K562 (cell line): Measurements from ENCODE around the gene PAQR7. TPM values are rescaled to one million over a fixed set of nuclear protein-coding genes. Genes with fewer than 3 reads are reported as not detected.

ENCODE experiments used
- ATAC-seq: fragments of 200-7000 bp; cut with Tn5 transposase; 3 replicates; pipeline ENCODE4 v1.9.1; 2020; ENCODE audit warnings: moderate library complexity
- BruUV-seq: library from RNA; stranded (reverse); fragments of 400-500 nt; replicated peaks from 2 replicates; lab custom pipeline; 2021; lab: Mats Ljungman, UMichigan
- CTCF ChIA-PET: fragments of 300-600 bp; formaldehyde crosslinking; extraction: SDS; loops from one replicate; lab custom pipeline; 2021; ENCODE audit warnings: low intra/inter-chr PET ratio; lab: Yijun Ruan, JAX
- POLR2A ChIA-PET: fragments of 300-600, 350-650 bp; sonication (Branson Sonifier 250); formaldehyde crosslinking; extraction: SDS; loops from one replicate; lab custom pipeline; 2021; ENCODE audit warnings: antibody characterized with exemption, inconsistent platforms; lab: Yijun Ruan, JAX
- DNase-seq, 4 experiments: peaks; one replicate each; pipeline versions ENCODE4 v3.0.0 to v3.0.0-alpha.2; 2011 to 2018; ENCODE audit warnings: low spot score in 3 of 4, mixed read lengths in 3 of 4; ENCODE audit errors: extremely low read depth in 1 of 4
- FAIRE-seq: peaks from 2 replicates; lab custom pipeline; 2011; peaks lifted over from hg19 to GRCh38; lab: Jason Lieb, UNC
- H2AFZ ChIP-seq: 2 replicates; pipeline ENCODE4 v1.6.0; 2011; ENCODE audit warnings: low read depth, low read length, control low read depth, inconsistent platforms
- H3K27ac ChIP-seq: fragments of 200-600 bp; 3 replicates; pipeline ENCODE4 v1.8.0; 2011; ENCODE audit warnings: low read depth, mild to moderate bottlenecking, control low read depth, inconsistent platforms, low read length, moderate library complexity, mixed read lengths; ENCODE audit errors: extremely low read depth
- H3K27me3 ChIP-seq, 2 experiments: fragments of 300-600 bp in 1 of 2; 2 replicates in 1 of 2; 3 replicates in 1 of 2; pipeline versions ENCODE4 v1.6.0 to v1.8.0; 2011; ENCODE audit warnings: inconsistent platforms in 2 of 2, low read length in 2 of 2, mild to moderate bottlenecking in 1 of 2, mixed read lengths in 1 of 2, moderate library complexity in 1 of 2; ENCODE audit not compliant: control insufficient read depth in 2 of 2, insufficient read depth in 2 of 2
- H3K36me3 ChIP-seq: fragments of 300-600 bp; 3 replicates; pipeline ENCODE4 v1.8.0; 2011; ENCODE audit warnings: mild to moderate bottlenecking, low read length, inconsistent platforms; ENCODE audit not compliant: control insufficient read depth, insufficient read depth
- H3K4me1 ChIP-seq, 2 experiments: fragments of 200-600 bp in 1 of 2; replicated peaks in 1 of 2; 2 replicates in 1 of 2; 3 replicates in 1 of 2; pipeline versions ENCODE4 v1.5.1 to v1.8.0; 2011; ENCODE audit warnings: inconsistent platforms in 2 of 2, low read length in 2 of 2, mild to moderate bottlenecking in 1 of 2, mixed read lengths in 1 of 2, moderate library complexity in 1 of 2; ENCODE audit not compliant: control insufficient read depth in 2 of 2, insufficient read depth in 2 of 2
- H3K4me2 ChIP-seq: 2 replicates; pipeline ENCODE4 v1.6.1; 2011; ENCODE audit warnings: low read length, control low read depth, inconsistent platforms, mixed read lengths; ENCODE audit not compliant: insufficient read depth
- H3K4me3 ChIP-seq: fragments of 200-600 bp; sonication (generic), shearing (Covaris generic); 2 replicates; pipeline ENCODE4 v1.5.1; 2016; ENCODE audit warnings: control low read depth, inconsistent platforms
- H3K79me2 ChIP-seq: fragments of 200-600 bp; 3 replicates; pipeline ENCODE4 v1.8.0; 2011; ENCODE audit warnings: low read length, inconsistent platforms; ENCODE audit not compliant: control insufficient read depth, insufficient read depth
- H3K9ac ChIP-seq, 2 experiments: 2 replicates each; pipeline versions ENCODE4 v1.6.0 to v1.6.1; 2011; ENCODE audit warnings: low read depth in 2 of 2, low read length in 2 of 2, control low read depth in 1 of 2, inconsistent platforms in 1 of 2, mild to moderate bottlenecking in 1 of 2, mixed read lengths in 1 of 2; ENCODE audit not compliant: insufficient read depth in 1 of 2
- H3K9me1 ChIP-seq: one replicate; pipeline ENCODE4 v1.6.0; 2011; ENCODE audit warnings: inconsistent platforms, mild to moderate bottlenecking, low read length, moderate library complexity; ENCODE audit not compliant: control insufficient read depth, insufficient read depth
- H3K9me3 ChIP-seq: replicated peaks from 2 replicates; pipeline ENCODE4 v1.5.1; 2011; ENCODE audit warnings: low read depth, low read length, inconsistent platforms; ENCODE audit not compliant: control insufficient read depth, insufficient read depth
- H4K20me1 ChIP-seq: replicated peaks from 2 replicates; pipeline ENCODE4 v1.6.1; 2011; ENCODE audit warnings: low read length, inconsistent platforms, mixed read lengths; ENCODE audit not compliant: control insufficient read depth, insufficient read depth
- CAMTA2 ChIP-seq: fragments of 250-450 bp; sonication (Bioruptor Pico); conservative IDR thresholded peaks from 2 replicates; pipeline ENCODE4 v1.5.1; 2022
- ESRRA ChIP-seq: fragments of 450-650 bp; IDR thresholded peaks from 2 replicates; pipeline ENCODE4 v1.6.1; 2014; ENCODE audit warnings: low read depth, mild to moderate bottlenecking, moderate library complexity, borderline replicate concordance
- GTF2E2 ChIP-seq: fragments of 200-800 bp; sonication (Bioruptor generic); IDR thresholded peaks from 2 replicates; pipeline ENCODE4 v1.6.1; 2016; ENCODE audit warnings: missing genetic modification characterization, missing compliant biosample characterization
- HNRNPH1 ChIP-seq: fragments of 200-400 bp; formaldehyde crosslinking; optimal IDR thresholded peaks from 2 replicates; pipeline ENCODE3; 2017; ENCODE audit warnings: low read depth, mild to moderate bottlenecking, low read length, moderate library complexity
- RAD51 ChIP-seq: fragments of 450-650 bp; IDR thresholded peaks from 2 replicates; pipeline ENCODE4 v1.7.1; 2016; ENCODE audit warnings: low read depth, mild to moderate bottlenecking, borderline replicate concordance
- RCOR1 ChIP-seq, 2 experiments: IDR thresholded peaks; 2 replicates each; pipeline ENCODE4 v1.6.1; 2012; ENCODE audit warnings: low read depth in 2 of 2, low read length in 2 of 2, borderline replicate concordance in 1 of 2, improper control_type of control experiment in 1 of 2
- SPI1 ChIP-seq: IDR thresholded peaks from 2 replicates; pipeline ENCODE4 v1.6.1; 2011; ENCODE audit warnings: low read depth, low read length, control low read depth, borderline replicate concordance
- ZNF830 ChIP-seq: fragments of 250-450 bp; sonication (Bioruptor Pico); IDR thresholded peaks from 2 replicates; pipeline ENCODE4 v1.5.0; 2021; ENCODE audit warnings: mild to moderate bottlenecking
- WGBS: fragments of 100-300 bp; shearing (Covaris generic); methylation state at CpG from one replicate; pipeline ENCODE4 v1.1.6; 2016; ENCODE audit warnings: low coverage, mixed read lengths; ENCODE audit not compliant: insufficient coverage; ENCODE audit errors: missing lambda C conversion rate; 5-methylcytosine and 5-hydroxymethylcytosine counted together
- in situ Hi-C: fragments of 300-500 bp; cut with MboI; formaldehyde crosslinking; loops from 4 replicates; pipeline ENCODE4 v1.15.0; 2018; ENCODE audit warnings: inconsistent platforms, mixed read lengths
- intact Hi-C: fragments of 100-400 bp; cut with micrococcal nuclease; formaldehyde crosslinking; loops from 2 replicates; pipeline ENCODE4 v1.14.2; 2022
- polyA plus RNA-seq, 8 experiments: library from polyadenylated mRNA; depleted of rRNA in 4 of 8; stranded (reverse) in 5 of 8; unstranded in 3 of 8; fragments of >200 nt; fragmentation: Nextera tagmentation in 2 of 8; fragmentation: Illumina TruSeq in 1 of 8; extraction: Ambion mirVana in 2 of 8; extraction: Trizol in 1 of 8; gene quantifications; 2 replicates each; pipeline versions ENCODE4 v1.2.1 to v1.2.3, GENCODE V29; 2011 to 2014; ENCODE audit warnings: inconsistent platforms in 1 of 8, missing spikeins in 1 of 8
- total RNA-seq, 7 experiments: library from RNA; depleted of rRNA in 6 of 7; stranded (reverse); fragments of >200 nt in 6 of 7; fragmentation: Illumina TruSeq in 2 of 7; extraction: Trizol in 2 of 7; gene quantifications; 2 replicates each; pipeline versions ENCODE4 v1.2.1 to v1.2.3, GENCODE V29; 2011 to 2021; ENCODE audit warnings: low replicate concordance in 1 of 7

PAQR7 gene
- total and polyA plus RNA-seq, 9 of the 15 experiments (the other 6 are each of a cell fraction or from before 2014, with no cell fraction given): 1.1 to 5.2 (median 2.6) TPM

- peak overlapping the region in 1 of 2 experiments; percentile 46; a peak in 1 of 4 replicates for H3K9ac ChIP-seq
- no TSS peak for BruUV-seq
- FAIRE-seq (peak; percentile 49), ATAC-seq (no peak), DNase-seq (peak in 3 of 4 experiments; percentile 34 to 54 (median 48))
- ChIA-PET POLR2A (no interaction called here), CTCF (no interaction called here)
- no peak overlapping the region for H2AFZ ChIP-seq
- H3K36me3 ChIP-seq: no peaks in the 10 kb centered on the region
- H3K9me1 ChIP-seq: no peaks in the 10 kb centered on the region
- TF ChIP-seq CAMTA2 (no peak), GTF2E2 (tag) (0 out of 2 replicates have a peak, but pooled peaks have one; percentile 20), RCOR1 (IDR thresholded peaks at IDR 0.05; ENCODE audit: borderline replicate concordance in 1 of 2, low read depth in 2 of 2, low read length in 2 of 2) (peak in 1 of 2 experiments; percentile 10; a peak in 1 of 4 replicates), RAD51 (no peak), ZNF830 (no peak)
- no peak overlapping the region for H3K4me2 ChIP-seq
- H3K4me3 ChIP-seq: no peak overlapping the region
- intact Hi-C loops: no loop called here
- H4K20me1 ChIP-seq: no peaks in the 10 kb centered on the region
- in situ Hi-C loops: no loop called here
- no peak overlapping the region for H3K27ac ChIP-seq
- no peaks in the 10 kb centered on the region for H3K27me3 ChIP-seq
- WGBS: 23% methylated on average over 3 of the region's 3 CpGs
- no peaks in the 10 kb centered on the region for H3K9me3 ChIP-seq
- H3K79me2 ChIP-seq: peaks cover 10% of the 10 kb centered on the region; the same call in 2 of the 3 replicates
- H3K4me1 ChIP-seq: peaks cover 42 to 45% of the 10 kb centered on the region in 2 experiments
These were observed 2.4 kb downstream of the PAQR7 start for GRCh38 chr1:25873120-25873519.

- Histone ChIP-seq H3K9me1 (no peaks in the 10 kb centered on the region), H4K20me1 (no peaks in the 10 kb centered on the region), H3K9ac (no peak overlapping the region), H3K4me2 (no peak overlapping the region), H3K27me3 (no peaks in the 10 kb centered on the region), H3K79me2 (peaks cover 10% of the 10 kb centered on the region; the same call in 2 of the 3 replicates), H2AFZ (no peak overlapping the region), H3K36me3 (no peaks in the 10 kb centered on the region), H3K9me3 (no peaks in the 10 kb centered on the region), H3K4me3 (no peak overlapping the region), H3K4me1 (peaks cover 42 to 45% of the 10 kb centered on the region in 2 experiments), H3K27ac (no peak overlapping the region)
- TF ChIP-seq SPI1 (peak; percentile 97), ESRRA (no peak), HNRNPH1 (no peak)
- POLR2A ChIA-PET: interaction anchor here (0.6 to 1.5 kb wide), 3 partner anchors 9 to 1229 kb away, joined by 4 to 6 read pairs (median 4); partner anchors contain the start of gene SRRM1
- ATAC-seq: no peak
- FAIRE-seq: no peak
- CTCF ChIA-PET: no interaction called here
- 49% methylated on average over 2 of the region's 2 CpGs for WGBS
- DNase-seq: no peak
- no TSS peak for BruUV-seq
- intact Hi-C loops: no loop called here
- in situ Hi-C loops: no loop called here
These were observed 2.8 kb downstream of the PAQR7 start for GRCh38 chr1:25872713-25873112.
